ENCODE results near the gene FBXO8.

Gene FBXO8

DNA sequence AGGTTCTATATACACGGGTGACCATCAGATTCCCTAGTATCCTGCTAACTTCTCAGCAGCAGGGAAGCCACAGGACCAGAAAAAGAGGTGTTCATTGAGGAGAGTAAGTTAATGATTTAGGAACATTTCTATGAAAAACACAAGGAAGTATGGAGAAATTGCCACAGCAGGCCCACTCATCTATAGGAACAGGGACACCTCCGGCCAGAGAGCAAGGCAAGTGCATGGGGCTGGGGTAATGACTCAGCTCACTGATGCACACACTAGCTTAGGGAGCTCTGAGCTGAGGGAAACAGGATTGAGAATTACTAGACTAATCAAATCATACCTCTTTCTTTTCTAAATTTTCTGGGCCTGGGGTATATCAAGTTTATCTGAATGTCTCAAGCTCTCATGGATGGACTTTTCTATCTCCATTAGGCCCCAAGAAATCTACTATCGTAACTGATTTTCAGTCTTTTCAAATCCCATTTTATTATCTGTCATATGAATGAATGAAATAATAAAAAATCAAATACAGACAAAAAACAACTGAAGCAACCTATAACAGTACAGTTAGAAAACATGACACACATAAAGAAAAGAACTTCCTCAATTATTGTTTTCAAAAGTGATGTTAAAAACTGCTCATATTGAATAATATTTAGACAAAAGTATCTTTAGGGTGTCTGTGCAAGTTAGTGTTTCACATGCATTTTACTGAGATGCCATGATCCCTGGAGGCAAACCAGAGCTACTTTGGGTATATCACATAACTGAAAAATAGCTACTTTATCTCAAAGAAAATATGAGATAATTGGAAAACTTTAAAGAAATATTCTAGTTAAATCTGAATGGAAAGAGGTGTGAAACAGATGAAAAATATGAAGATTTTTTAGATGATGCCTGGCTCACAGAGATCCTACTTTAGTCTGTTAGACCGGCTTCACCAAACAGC, 89.8 kb downstream of the FBXO8 start:
- Histone ChIP-seq H3K4me1 (ENCODE audit: control insufficient read depth, insufficient read depth, low read length) (no peaks in the 10 kb centered on the region), H3K4me3 (ENCODE audit: low read depth, low read length) (no peak overlapping the region), H3K9me3 (ENCODE audit: control insufficient read depth, insufficient read depth, low read depth, low read length) (no peaks in the 10 kb centered on the region), H3K36me3 (ENCODE audit: control insufficient read depth in 2 of 2, insufficient read depth in 1 of 2, low read length in 2 of 2) (no peaks in the 10 kb centered on the region), H3K27ac (ENCODE audit: extremely low read depth, low read depth, low read length) (no peak overlapping the region)
- TF ChIP-seq ZNF530 (tag by site-specific recombination; IDR thresholded peaks at IDR 0.05; ENCODE audit: low read depth) (no peak), ZNF645 (tag by site-specific recombination; IDR thresholded peaks at IDR 0.05) (no peak), ZNF416 (tag by site-specific recombination; IDR thresholded peaks at IDR 0.05) (no peak), ZNF768 (tag by site-specific recombination; IDR thresholded peaks at IDR 0.05) (no peak), ZNF549 (tag by site-specific recombination; IDR thresholded peaks at IDR 0.05) (no peak), ZNF747 (tag by site-specific recombination; IDR thresholded peaks at IDR 0.05) (no peak), KLF7 (tag by site-specific recombination; IDR thresholded peaks at IDR 0.05; ENCODE audit: borderline replicate concordance) (no peak), ZNF654 (tag by site-specific recombination; IDR thresholded peaks at IDR 0.05; ENCODE audit: low read depth) (no peak), ZBTB11 (tag by site-specific recombination; conservative IDR thresholded peaks at IDR 0.05; ENCODE audit: low read depth) (no peak), PRDM4 (tag by site-specific recombination; IDR thresholded peaks at IDR 0.05) (no peak), ZNF501 (tag by site-specific recombination; IDR thresholded peaks at IDR 0.05) (no peak), ZBTB48 (tag by site-specific recombination; IDR thresholded peaks at IDR 0.05) (no peak), HOXC10 (CRISPR knock-in tag; IDR thresholded peaks at IDR 0.05) (no peak), SCRT2 (tag by site-specific recombination; IDR thresholded peaks at IDR 0.05) (no peak), OSR2 (tag by site-specific recombination; IDR thresholded peaks at IDR 0.05) (no peak), ZNF140 (tag by site-specific recombination; IDR thresholded peaks at IDR 0.05) (no peak), ZNF335 (tag by site-specific recombination; conservative IDR thresholded peaks at IDR 0.05) (no peak)
- TF ChIP-seq, protein P1, sequence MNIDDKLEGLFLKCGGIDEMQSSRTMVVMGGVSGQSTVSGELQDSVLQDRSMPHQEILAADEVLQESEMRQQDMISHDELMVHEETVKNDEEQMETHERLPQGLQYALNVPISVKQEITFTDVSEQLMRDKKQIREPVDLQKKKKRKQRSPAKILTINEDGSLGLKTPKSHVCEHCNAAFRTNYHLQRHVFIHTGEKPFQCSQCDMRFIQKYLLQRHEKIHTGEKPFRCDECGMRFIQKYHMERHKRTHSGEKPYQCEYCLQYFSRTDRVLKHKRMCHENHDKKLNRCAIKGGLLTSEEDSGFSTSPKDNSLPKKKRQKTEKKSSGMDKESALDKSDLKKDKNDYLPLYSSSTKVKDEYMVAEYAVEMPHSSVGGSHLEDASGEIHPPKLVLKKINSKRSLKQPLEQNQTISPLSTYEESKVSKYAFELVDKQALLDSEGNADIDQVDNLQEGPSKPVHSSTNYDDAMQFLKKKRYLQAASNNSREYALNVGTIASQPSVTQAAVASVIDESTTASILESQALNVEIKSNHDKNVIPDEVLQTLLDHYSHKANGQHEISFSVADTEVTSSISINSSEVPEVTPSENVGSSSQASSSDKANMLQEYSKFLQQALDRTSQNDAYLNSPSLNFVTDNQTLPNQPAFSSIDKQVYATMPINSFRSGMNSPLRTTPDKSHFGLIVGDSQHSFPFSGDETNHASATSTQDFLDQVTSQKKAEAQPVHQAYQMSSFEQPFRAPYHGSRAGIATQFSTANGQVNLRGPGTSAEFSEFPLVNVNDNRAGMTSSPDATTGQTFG (tag by site-specific recombination; IDR thresholded peaks at IDR 0.05; ENCODE audit: borderline replicate concordance), result no peak
- TF ChIP-seq, protein P2, sequence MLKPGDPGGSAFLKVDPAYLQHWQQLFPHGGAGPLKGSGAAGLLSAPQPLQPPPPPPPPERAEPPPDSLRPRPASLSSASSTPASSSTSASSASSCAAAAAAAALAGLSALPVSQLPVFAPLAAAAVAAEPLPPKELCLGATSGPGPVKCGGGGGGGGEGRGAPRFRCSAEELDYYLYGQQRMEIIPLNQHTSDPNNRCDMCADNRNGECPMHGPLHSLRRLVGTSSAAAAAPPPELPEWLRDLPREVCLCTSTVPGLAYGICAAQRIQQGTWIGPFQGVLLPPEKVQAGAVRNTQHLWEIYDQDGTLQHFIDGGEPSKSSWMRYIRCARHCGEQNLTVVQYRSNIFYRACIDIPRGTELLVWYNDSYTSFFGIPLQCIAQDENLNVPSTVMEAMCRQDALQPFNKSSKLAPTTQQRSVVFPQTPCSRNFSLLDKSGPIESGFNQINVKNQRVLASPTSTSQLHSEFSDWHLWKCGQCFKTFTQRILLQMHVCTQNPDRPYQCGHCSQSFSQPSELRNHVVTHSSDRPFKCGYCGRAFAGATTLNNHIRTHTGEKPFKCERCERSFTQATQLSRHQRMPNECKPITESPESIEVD (tag by site-specific recombination; IDR thresholded peaks at IDR 0.05), result no peak
- TF ChIP-seq, protein P3, sequence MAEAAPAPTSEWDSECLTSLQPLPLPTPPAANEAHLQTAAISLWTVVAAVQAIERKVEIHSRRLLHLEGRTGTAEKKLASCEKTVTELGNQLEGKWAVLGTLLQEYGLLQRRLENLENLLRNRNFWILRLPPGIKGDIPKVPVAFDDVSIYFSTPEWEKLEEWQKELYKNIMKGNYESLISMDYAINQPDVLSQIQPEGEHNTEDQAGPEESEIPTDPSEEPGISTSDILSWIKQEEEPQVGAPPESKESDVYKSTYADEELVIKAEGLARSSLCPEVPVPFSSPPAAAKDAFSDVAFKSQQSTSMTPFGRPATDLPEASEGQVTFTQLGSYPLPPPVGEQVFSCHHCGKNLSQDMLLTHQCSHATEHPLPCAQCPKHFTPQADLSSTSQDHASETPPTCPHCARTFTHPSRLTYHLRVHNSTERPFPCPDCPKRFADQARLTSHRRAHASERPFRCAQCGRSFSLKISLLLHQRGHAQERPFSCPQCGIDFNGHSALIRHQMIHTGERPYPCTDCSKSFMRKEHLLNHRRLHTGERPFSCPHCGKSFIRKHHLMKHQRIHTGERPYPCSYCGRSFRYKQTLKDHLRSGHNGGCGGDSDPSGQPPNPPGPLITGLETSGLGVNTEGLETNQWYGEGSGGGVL (tag by site-specific recombination; IDR thresholded peaks at IDR 0.05), result no peak
- ChIA-PET CTCF (interaction anchor here (0.6 to 0.7 kb wide), 2 partner anchors 17 to 306 kb away, joined by 3 read pairs; no protein-coding TSS in a partner anchor), POLR2A (no interaction called here)

All from HEK293 (cell line).